ENCODE measurements around the gene UBE2I.
"Not testable (repeated sequence)": the region's sequence is repeated elsewhere in the genome, so short reads cannot be mapped to it uniquely, and the experiment has no call there.

The UBE2I gene

DNA sequence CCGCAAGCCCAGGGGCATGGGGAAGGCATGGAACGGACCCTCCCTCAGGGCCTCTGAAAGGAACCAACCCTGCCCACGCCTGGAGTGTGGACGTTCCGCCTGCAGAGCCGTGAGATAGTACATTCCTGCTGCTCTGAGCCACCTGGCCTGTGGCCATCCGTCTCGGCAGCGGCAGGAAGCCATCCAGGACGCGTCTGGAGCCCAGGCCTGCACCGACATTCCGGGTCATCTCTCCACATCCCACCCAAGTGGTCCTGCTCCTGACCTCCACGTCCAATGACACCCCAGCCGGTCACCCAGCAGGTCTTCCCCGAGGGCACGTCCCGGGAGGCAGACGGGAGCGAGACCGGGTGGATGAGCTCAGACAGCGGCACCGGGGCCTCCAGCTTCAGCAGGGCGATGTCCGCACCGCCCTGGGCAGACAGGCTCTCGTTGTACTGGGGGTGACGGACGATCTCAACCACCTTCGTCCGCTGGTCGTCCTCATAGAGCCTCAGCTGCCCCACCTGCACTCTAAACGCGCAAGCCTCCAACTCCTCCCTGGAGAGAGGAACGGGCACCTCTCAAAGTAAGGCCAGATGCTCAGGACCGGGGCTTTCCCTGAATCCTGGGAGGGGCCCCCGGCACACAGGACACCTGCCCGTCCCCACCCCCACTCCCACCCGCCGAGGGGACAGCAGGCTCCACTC lies 21.3 kb upstream of the UBE2I start:
- TF ChIP-seq POLR2AphosphoS5 (IDR thresholded peaks at IDR 0.05; ENCODE audit: borderline replicate concordance, low read depth, low read length) (no peak), EZH2 (IDR thresholded peaks at IDR 0.05) (no peak), FOXP2 (optimal IDR thresholded peaks at IDR 0.05; ENCODE audit: control extremely low read depth, extremely low read length, insufficient read depth) (no peak)
- no peak overlapping the region for H3K27ac ChIP-seq
- H3K4me3 ChIP-seq: no peak overlapping the region

DNA sequence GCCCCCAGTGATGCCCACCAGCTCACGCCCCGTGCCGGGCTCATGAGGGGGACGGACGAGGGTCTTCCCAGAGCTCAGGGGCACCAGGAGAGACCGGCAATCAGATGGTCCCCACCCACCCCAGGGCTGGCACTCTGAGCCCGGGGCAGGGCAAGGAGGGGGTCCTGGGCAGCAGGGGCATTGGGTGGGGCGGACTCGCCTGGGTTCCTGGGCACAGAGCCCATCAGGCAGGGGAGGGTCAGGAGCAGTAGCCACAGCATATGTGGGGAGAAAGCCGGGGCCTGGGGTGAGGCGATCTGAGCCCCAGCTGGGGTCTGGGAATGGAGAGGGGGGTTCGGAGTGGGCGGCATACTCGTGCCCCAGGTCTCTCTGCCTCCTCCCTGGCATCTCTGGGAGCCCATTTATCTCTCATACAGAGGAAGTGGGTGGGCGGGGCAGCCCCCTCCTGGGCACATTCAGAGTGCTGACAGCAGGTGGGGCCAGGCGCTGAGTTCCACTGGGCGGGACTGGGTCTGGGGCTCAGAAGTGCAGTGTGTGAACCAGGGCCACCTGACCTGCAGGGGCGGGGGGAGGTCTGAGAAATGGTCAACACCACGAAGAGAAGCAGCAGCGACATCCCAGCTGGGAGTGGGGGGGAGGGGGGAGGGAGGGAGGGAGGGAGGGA lies 20.5 kb upstream of the UBE2I start:
- DNase-seq (ENCODE audit: low read depth, low spot score): no peak

More for the DNA sequence above, 21.3 kb upstream of the UBE2I start:
- Histone ChIP-seq H3K9ac (ENCODE audit: insufficient read length) (no peak overlapping the region), H3K9me3 (ENCODE audit: low read depth, low read length) (no peaks in the 10 kb centered on the region), H3K36me3 (ENCODE audit: insufficient read depth, low read length) (no peaks in the 10 kb centered on the region)
- no peak for DNase-seq (ENCODE audit: low read depth, low spot score)

DNA sequence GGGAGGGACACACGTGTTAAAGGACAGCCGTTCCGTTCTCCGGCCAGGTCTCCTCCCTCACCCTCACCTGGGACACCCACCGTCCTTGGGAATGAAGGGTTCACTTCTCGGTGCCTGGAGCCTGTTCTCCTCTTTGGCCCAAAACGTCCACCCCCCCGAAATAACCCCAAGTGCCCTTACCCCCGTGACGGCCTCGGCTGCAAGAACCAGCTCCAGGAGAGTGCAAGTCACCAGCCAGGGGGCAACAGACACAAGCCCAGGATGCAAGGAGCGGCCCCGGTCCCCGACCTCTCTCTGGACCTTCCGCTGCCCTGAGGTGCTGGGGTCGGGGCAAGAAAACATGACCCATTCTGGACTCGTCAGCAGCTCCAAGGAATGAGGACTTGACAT lies 20.0 kb upstream of the UBE2I start:
- Histone ChIP-seq H3K36me3 (ENCODE audit: insufficient read depth, low read length) (no peaks in the 10 kb centered on the region), H3K9me3 (ENCODE audit: low read depth, low read length) (no peaks in the 10 kb centered on the region), H3K27ac (no peak overlapping the region), H3K4me3 (no peak overlapping the region), H3K9ac (ENCODE audit: insufficient read length) (no peak overlapping the region)
- no peak for TF ChIP-seq FOXP2 (optimal IDR thresholded peaks at IDR 0.05; ENCODE audit: control extremely low read depth, extremely low read length, insufficient read depth)
- no peak for TF ChIP-seq EZH2 (IDR thresholded peaks at IDR 0.05)
- no peak for TF ChIP-seq POLR2AphosphoS5 (IDR thresholded peaks at IDR 0.05; ENCODE audit: borderline replicate concordance, low read depth, low read length)
- no peak for DNase-seq (ENCODE audit: low read depth, low spot score)

More for the DNA sequence above, 20.5 kb upstream of the UBE2I start:
- no peaks in the 10 kb centered on the region for H3K36me3 ChIP-seq (ENCODE audit: insufficient read depth, low read length)
- H3K9me3 ChIP-seq (ENCODE audit: low read depth, low read length): no peaks in the 10 kb centered on the region
- H3K9ac ChIP-seq (ENCODE audit: insufficient read length): no peak overlapping the region
- TF ChIP-seq FOXP2 (optimal IDR thresholded peaks at IDR 0.05; ENCODE audit: control extremely low read depth, extremely low read length, insufficient read depth) (no peak), POLR2AphosphoS5 (IDR thresholded peaks at IDR 0.05; ENCODE audit: borderline replicate concordance, low read depth, low read length) (no peak), EZH2 (IDR thresholded peaks at IDR 0.05) (no peak)
- no peak overlapping the region for H3K27ac ChIP-seq
- no peak overlapping the region for H3K4me3 ChIP-seq

DNA sequence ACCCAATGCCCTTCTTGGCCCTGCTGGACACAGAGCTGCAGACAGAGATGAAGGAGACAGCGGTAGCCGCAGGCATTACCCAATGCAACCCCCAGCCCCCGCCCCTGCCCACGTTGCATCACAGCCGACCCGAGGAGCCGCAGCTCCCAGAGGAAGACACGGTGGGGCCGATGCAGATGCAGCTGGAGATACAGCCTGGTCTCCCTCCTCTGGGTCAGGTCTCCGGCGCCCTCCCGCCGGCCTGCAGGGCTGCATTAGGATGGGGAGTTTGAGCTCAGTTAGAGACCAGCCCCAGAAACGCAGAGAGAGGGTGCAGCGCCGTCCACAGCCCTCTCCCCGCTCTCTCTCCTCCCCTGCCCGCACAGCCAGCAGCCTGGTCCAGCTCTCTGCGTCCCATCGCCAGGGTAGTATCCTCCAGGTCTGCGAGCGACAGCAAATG lies 19.4 kb upstream of the UBE2I start:
- DNase-seq (ENCODE audit: low read depth, low spot score): no peak
- TF ChIP-seq FOXP2 (optimal IDR thresholded peaks at IDR 0.05; ENCODE audit: control extremely low read depth, extremely low read length, insufficient read depth): no peak
- TF ChIP-seq POLR2AphosphoS5 (IDR thresholded peaks at IDR 0.05; ENCODE audit: borderline replicate concordance, low read depth, low read length): no peak
- no peak for TF ChIP-seq EZH2 (IDR thresholded peaks at IDR 0.05)
- H3K4me3 ChIP-seq: no peak overlapping the region

DNA sequence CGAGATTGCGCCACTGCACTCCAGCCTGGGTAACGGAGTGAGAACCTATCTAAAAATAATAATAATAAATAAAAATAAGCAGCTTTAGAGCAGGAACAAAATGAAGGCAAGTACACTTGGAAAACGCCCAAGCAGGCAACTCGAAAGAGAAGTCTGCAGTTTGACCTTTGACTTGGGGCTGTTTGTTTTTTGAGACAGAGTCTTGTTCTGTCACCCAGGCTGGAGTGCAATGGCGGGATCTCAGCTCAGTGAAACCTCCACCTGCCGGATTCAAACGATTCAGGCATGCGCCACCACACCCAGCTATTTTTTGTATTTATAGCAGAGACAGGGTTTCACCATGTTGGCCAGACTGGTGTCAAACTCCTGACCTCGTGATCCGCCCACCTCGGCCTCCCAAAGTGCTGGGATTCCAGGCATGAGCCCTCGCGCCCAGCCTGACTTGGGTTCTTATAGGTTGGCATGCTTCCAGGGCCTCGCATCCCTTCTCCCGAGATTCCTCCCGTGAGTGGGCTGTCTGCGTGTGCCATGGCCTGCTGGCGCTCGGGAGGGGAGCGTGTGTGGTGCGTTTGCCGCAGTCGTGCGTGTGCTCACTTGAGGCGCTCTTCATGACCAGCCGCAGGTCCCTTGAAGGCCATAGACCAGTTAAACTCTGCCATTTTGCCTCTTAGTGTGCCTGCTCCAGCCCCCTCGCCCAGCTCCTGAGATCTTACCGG lies 18.4 kb upstream of the UBE2I start:
- no peak overlapping the region for H3K27ac ChIP-seq
- H3K4me3 ChIP-seq: no peak overlapping the region
- DNase-seq (ENCODE audit: low read depth, low spot score): no peak
- no peak overlapping the region for H3K9ac ChIP-seq (ENCODE audit: insufficient read length)
- no peaks in the 10 kb centered on the region for H3K36me3 ChIP-seq (ENCODE audit: insufficient read depth, low read length)
- TF ChIP-seq POLR2AphosphoS5 (IDR thresholded peaks at IDR 0.05; ENCODE audit: borderline replicate concordance, low read depth, low read length): no peak
- no peak for TF ChIP-seq EZH2 (IDR thresholded peaks at IDR 0.05)
- TF ChIP-seq FOXP2 (optimal IDR thresholded peaks at IDR 0.05; ENCODE audit: control extremely low read depth, extremely low read length, insufficient read depth): no peak
- no peaks in the 10 kb centered on the region for H3K9me3 ChIP-seq (ENCODE audit: low read depth, low read length)

More for the DNA sequence above, 19.4 kb upstream of the UBE2I start:
- Histone ChIP-seq H3K36me3 (ENCODE audit: insufficient read depth, low read length) (no peaks in the 10 kb centered on the region), H3K9ac (ENCODE audit: insufficient read length) (no peak overlapping the region), H3K27ac (no peak overlapping the region), H3K9me3 (ENCODE audit: low read depth, low read length) (no peaks in the 10 kb centered on the region)

DNA sequence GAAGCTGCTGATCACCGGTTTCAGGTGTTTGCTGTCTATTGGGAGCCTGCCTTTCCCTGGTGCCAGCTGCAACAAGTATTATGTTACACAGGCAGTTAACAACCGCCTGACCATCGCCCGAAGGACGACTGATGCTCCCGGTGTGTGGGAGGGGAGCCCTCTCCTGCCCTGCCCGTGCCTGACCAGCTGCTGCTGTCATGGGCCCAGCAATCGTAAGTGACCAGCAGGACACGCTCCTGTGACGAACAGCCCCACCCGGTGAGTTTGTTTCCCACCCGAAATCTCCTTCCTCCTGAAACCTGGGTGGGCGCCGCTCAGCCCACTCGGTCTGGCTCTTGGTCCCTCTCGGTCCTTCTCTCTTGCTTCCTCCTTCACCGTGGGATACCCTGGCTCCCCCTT lies 17.9 kb upstream of the UBE2I start:
- no peak for DNase-seq (ENCODE audit: low read depth, low spot score)
- H3K4me3 ChIP-seq: no peak overlapping the region
- no peaks in the 10 kb centered on the region for H3K36me3 ChIP-seq (ENCODE audit: insufficient read depth, low read length)
- H3K27ac ChIP-seq: no peak overlapping the region
- TF ChIP-seq FOXP2 (optimal IDR thresholded peaks at IDR 0.05; ENCODE audit: control extremely low read depth, extremely low read length, insufficient read depth) (no peak), POLR2AphosphoS5 (IDR thresholded peaks at IDR 0.05; ENCODE audit: borderline replicate concordance, low read depth, low read length) (no peak), EZH2 (IDR thresholded peaks at IDR 0.05) (no peak)
- H3K9ac ChIP-seq (ENCODE audit: insufficient read length): no peak overlapping the region
- H3K9me3 ChIP-seq (ENCODE audit: low read depth, low read length): no peaks in the 10 kb centered on the region

DNA sequence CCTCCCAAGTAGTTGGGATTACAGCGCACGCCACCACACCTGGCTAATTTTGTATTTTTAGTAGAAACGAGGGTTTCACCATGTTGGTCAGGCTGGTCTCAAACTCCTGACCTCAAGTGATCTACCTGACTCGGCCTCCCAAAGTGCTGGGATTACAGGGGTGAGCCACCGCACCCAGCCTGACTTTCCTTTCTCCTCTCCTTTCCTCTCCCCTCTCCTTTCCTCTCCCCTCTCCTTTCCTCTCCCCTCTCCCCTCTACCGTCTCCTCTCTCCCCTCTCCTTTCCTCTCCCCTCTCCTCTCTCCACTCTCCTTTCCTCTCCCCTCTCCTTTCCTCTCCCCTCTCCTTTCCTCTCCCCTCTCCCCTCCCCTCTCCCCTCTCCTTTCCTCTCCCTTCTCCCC lies 17.2 kb upstream of the UBE2I start:
- DNase-seq (ENCODE audit: low read depth, low spot score); H3K9ac ChIP-seq (ENCODE audit: insufficient read length); H3K36me3 ChIP-seq (ENCODE audit: insufficient read depth, low read length); H3K27ac ChIP-seq; H3K9me3 ChIP-seq (ENCODE audit: low read depth, low read length); H3K4me3 ChIP-seq: not testable (repeated sequence)

DNA sequence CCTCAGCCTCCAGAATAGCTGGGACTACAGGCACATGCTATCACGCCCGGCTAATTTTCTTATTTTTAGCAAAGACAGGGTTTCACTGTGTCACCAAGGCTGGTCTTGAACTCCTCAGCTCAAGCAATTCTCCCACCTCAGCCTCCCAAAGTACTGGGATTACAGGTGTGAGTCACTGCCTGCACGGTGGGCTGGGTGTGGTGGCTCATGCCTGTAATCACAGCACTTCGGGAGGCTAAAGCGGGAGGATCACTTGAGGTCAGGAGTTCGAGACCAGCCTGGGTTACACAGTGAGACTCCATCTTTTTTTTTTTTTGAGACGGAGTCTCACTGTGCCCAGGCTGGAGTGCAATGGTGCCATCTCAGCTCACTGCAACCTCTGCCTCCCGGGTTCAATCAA lies 16.6 kb upstream of the UBE2I start:
- not testable (repeated sequence) for H3K9me3 ChIP-seq (ENCODE audit: low read depth, low read length); H3K4me3 ChIP-seq; H3K9ac ChIP-seq (ENCODE audit: insufficient read length); DNase-seq (ENCODE audit: low read depth, low spot score); H3K27ac ChIP-seq; H3K36me3 ChIP-seq (ENCODE audit: insufficient read depth, low read length)

Data from SK-N-MC (cell line).